Mononuclear cell (primary cell): ENCODE results near the gene ALOX15. TPM values are rescaled to one million over a fixed set of nuclear protein-coding genes. Genes with fewer than 3 reads are reported as not detected.
"Not testable (repeated sequence)": the region's sequence is repeated elsewhere in the genome, so short reads cannot be mapped to it uniquely, and the experiment has no call there.

Experiments
- H3K27me3 ChIP-seq: 2 replicates; pipeline ENCODE4 v1.6.0; 2011; ENCODE audit warnings: low read length, control low read depth; ENCODE audit not compliant: insufficient read depth
- H3K4me1 ChIP-seq: 2 replicates; pipeline ENCODE4 v1.5.1; 2011; ENCODE audit warnings: mild to moderate bottlenecking, low read length, control low read depth; ENCODE audit not compliant: insufficient read depth
- H3K4me3 ChIP-seq: 2 replicates; pipeline ENCODE4 v1.5.1; 2011; ENCODE audit warnings: mild to moderate bottlenecking, low read length, moderate library complexity
- H3K9me3 ChIP-seq: 2 replicates; pipeline ENCODE4 v1.5.1; 2011; ENCODE audit warnings: low read depth, mild to moderate bottlenecking, control low read depth, low read length
- total RNA-seq: library from RNA; depleted of rRNA; stranded (reverse); fragments of >200 nt; gene quantifications from one replicate; pipeline ENCODE4 v1.2.3, GENCODE V29; 2012

Gene ALOX15
- total RNA-seq, 1 donor, result not detected

DNA sequence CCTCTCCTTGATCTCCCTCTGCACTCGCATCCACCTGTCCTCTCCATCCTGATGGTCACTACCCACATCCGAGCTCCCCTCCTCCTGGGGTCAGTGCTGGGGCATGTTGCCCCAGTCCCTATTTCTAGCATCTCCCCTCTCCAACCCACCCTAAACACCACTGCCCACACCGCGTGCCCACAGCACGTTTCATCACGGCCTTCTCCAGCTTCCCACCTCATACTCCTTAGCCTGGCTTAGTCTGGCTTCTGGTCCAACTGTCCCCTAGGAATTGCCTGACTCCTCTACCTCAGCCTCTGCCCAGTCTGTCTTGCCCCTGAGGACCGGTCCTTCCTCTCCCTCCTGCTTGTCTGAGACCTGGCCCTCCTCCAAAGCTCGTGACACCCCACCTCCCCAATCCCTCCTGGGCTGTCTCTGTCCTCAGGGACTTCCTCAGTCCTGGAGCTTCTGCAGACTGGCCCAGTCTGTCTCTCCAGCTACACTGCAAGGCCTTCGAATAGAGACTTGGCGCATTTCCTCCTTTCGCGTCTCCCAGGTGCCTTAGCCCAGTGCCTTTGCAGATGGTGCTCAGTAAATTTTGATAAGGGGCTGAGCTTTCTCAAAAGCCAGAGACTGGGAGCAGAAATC is 4.9 kb downstream of the ALOX15 start:
- H3K27me3 ChIP-seq, result peaks cover 20% of the 10 kb centered on the region
- H3K4me1 ChIP-seq, result peaks cover 41% of the 10 kb centered on the region
- no peak overlapping the region for H3K4me3 ChIP-seq
- H3K9me3 ChIP-seq, result no peaks in the 10 kb centered on the region

GRCh38 chr17:4635823-4636375 is 5.6 kb downstream of the ALOX15 start:
- Histone ChIP-seq H3K27me3 (peaks cover 13% of the 10 kb centered on the region), H3K4me1 (peaks cover 35% of the 10 kb centered on the region), H3K4me3 (no peak overlapping the region), H3K9me3 (no peaks in the 10 kb centered on the region)

DNA sequence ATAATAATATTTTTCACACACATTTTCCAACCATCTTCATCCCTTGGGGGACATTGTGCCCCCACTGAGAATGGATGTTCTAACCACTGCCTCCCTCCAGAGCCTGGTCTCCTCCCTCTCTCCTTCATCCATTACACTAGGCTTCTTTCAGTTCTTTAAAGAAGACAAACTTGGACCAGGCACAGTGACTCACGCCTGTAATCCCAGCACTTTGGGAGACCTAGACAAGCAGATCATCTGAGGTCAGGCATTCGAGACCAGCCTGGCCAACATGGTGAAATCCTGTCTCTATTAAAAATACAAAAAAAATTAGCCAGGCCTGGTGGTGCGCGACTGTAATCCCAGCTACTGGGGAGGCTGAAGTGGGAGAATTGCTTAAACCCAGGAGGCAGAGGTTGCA is 6.5 kb downstream of the ALOX15 start:
- H3K4me3 ChIP-seq, result no peak overlapping the region
- no peaks in the 10 kb centered on the region for H3K9me3 ChIP-seq
- H3K4me1 ChIP-seq, result peaks cover 34% of the 10 kb centered on the region
- peaks cover 12% of the 10 kb centered on the region for H3K27me3 ChIP-seq

DNA sequence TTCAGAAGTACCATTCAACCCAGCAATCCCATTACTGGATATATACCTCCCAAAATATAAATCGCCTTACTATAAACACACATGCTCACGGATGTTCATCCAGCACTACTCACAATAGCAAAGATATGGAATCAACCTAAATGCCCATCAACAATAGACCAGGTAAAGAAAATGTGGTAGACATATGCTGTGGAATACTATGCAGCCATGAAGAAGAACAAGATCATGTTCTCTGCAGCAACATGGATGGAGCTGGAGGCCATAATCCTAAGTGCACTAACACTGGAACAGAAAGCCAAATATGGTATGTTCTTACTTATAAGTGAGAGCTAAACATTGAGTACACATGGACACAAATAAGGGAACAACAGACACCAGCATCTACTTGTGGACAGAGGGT is 7.8 kb downstream of the ALOX15 start:
- Histone ChIP-seq H3K27me3 (peaks cover 5% of the 10 kb centered on the region), H3K4me1 (peaks cover 27% of the 10 kb centered on the region), H3K9me3 (no peaks in the 10 kb centered on the region), H3K4me3 (no peak overlapping the region)

DNA sequence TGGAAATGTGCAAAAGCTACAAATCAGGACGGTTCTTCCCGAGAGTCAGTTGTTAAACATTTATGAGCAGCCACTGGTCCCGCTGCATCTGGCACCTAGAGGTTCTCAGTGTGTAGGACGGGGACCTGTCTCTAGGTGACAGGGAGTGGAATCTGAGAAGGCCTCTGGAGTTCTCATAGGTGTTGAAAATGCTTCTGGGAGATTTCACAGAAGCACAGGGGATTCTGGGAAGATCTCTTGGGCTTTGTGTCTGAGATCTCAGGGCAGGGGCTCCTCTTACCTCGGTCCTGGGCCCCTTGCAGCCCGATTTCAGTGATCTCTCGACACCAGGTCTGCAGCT is 8.9 kb downstream of the ALOX15 start:
- Histone ChIP-seq H3K4me1 (peaks cover 26% of the 10 kb centered on the region), H3K4me3 (no peak overlapping the region), H3K27me3 (peaks cover 3% of the 10 kb centered on the region), H3K9me3 (no peaks in the 10 kb centered on the region)

DNA sequence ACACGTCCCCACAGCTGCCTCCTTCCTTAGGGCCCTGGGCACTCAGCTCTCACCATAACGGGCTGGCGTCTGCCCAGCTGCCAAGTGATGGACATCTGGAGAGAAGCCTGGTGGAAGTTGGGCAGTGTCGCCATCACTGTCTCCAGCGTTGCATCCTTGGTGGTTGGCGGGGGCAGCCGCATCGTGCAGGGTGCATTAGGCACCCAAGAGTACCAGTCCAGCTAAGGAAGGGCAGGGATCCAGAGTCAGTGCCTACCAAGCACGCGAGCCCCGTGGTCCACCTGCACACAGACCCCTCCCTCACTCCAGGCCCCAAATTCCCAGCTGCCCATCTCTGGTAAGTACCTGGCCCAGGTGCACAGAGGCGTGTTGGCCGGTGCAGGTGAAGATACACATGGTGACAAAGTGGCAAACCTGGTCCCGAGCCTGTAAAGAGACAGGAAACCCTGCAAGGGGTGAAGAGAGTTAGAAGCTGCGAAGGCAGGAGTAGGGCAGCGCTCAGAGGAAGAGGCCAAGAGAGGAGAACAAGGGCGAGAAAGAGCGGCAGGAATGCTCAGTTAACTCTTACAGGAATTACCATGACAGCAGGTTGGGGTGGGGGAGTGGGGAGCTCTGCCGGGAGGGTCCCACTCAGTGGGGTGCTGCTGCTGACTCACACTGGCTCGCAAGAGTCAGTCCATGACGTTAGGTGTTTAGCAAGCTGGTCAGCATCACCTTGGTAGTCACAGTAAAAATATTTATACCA is 9.5 kb downstream of the ALOX15 start:
- H3K4me1 ChIP-seq, result peaks cover 22% of the 10 kb centered on the region
- H3K4me3 ChIP-seq, result no peak overlapping the region
- H3K9me3 ChIP-seq, result no peaks in the 10 kb centered on the region
- H3K27me3 ChIP-seq, result no peaks in the 10 kb centered on the region

GRCh38 chr17:4631431-4631830 is 10.0 kb downstream of the ALOX15 start:
- H3K4me1 ChIP-seq, result peaks cover 16% of the 10 kb centered on the region
- H3K4me3 ChIP-seq, result no peak overlapping the region
- H3K27me3 ChIP-seq, result no peaks in the 10 kb centered on the region
- no peaks in the 10 kb centered on the region for H3K9me3 ChIP-seq

DNA sequence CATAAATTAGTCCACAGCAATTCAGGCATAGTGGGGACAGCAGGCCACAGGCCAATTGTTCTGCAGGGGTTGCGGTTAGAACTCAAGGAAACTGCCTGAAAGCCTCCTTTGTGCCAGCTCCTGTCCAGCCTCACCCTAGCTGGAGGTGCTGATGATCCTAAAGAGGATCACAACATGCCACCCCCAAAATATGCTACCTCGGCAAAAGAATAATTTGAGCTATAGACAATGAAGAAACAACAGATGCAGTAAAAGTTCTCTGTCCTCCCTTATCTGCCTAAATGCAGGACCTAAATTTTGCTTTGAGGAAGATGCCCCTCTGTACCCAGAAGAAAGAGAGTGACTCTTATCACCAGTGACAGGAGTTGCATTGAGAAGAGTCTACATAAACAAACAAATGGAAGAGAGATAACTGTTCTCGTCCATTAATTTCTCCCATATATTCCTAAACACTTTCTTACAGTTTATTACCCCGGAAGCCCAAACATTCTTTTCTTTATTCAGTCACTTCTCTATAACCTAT is 14.7 kb downstream of the ALOX15 start:
- no peaks in the 10 kb centered on the region for H3K27me3 ChIP-seq
- no peaks in the 10 kb centered on the region for H3K9me3 ChIP-seq
- H3K4me1 ChIP-seq, result no peaks in the 10 kb centered on the region
- H3K4me3 ChIP-seq, result no peak overlapping the region

- no peak overlapping the region for H3K4me3 ChIP-seq
- no peaks in the 10 kb centered on the region for H3K27me3 ChIP-seq
- H3K9me3 ChIP-seq, result no peaks in the 10 kb centered on the region
These were observed 16.3 kb downstream of the ALOX15 start for GRCh38 chr17:4625181-4625617.

GRCh38 chr17:4624451-4624911 is 17.0 kb downstream of the ALOX15 start:
- not testable (repeated sequence) for H3K9me3 ChIP-seq

More at GRCh38 chr17:4625181-4625617, 16.3 kb downstream of the ALOX15 start:
- no peaks in the 10 kb centered on the region for H3K4me1 ChIP-seq

GRCh38 chr17:4623249-4623648 is 18.2 kb downstream of the ALOX15 start:
- Histone ChIP-seq H3K9me3 (no peaks in the 10 kb centered on the region), H3K27me3 (no peaks in the 10 kb centered on the region), H3K4me1 (no peaks in the 10 kb centered on the region), H3K4me3 (no peak overlapping the region)

More at GRCh38 chr17:4624451-4624911, 17.0 kb downstream of the ALOX15 start:
- H3K4me3 ChIP-seq, H3K27me3 ChIP-seq, H3K4me1 ChIP-seq: not testable (repeated sequence)

GRCh38 chr17:4622375-4622774 is 19.1 kb downstream of the ALOX15 start:
- H3K27me3 ChIP-seq, result no peaks in the 10 kb centered on the region
- no peaks in the 10 kb centered on the region for H3K4me1 ChIP-seq
- H3K4me3 ChIP-seq, result no peak overlapping the region
- H3K9me3 ChIP-seq, result no peaks in the 10 kb centered on the region

DNA sequence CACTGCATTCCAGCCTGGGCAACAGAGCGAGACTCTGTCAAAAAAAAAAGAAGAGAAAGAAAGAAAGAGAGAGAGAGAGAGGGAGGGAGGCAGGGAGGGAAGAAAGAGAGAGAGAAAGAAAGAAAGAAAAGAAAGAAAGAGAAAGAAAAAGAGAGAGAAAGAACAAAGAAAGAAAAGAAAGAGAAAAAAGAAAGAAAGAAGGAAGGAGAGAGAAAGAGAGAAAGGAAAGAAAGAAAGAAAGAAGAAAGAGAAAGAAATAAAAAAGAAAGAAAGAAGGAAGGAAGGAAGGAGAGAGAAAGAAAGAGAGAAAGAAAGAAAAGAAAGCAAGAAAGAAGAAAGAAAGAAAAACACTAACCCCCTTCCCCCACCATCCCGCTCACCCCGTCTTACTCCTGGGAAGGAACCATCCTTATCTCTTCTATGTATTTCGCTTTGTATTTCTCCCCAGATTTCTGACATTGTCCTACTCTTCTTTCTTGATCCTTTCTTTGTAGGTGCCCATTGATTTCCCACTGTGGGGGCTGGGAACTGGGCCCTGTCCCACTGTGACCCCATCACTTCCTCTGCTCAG is 20.9 kb downstream of the ALOX15 start:
- no peaks in the 10 kb centered on the region for H3K9me3 ChIP-seq
- H3K27me3 ChIP-seq, result no peaks in the 10 kb centered on the region
- H3K4me3 ChIP-seq, result no peak overlapping the region
- H3K4me1 ChIP-seq, result no peaks in the 10 kb centered on the region

GRCh38 chr17:4617590-4618351 is 23.7 kb downstream of the ALOX15 start:
- no peaks in the 10 kb centered on the region for H3K9me3 ChIP-seq
- H3K27me3 ChIP-seq, result no peaks in the 10 kb centered on the region
- no peaks in the 10 kb centered on the region for H3K4me1 ChIP-seq
- H3K4me3 ChIP-seq, result no peak overlapping the region
